ENCODE measurements around the gene TMEM94.

The TMEM94 gene

DNA sequence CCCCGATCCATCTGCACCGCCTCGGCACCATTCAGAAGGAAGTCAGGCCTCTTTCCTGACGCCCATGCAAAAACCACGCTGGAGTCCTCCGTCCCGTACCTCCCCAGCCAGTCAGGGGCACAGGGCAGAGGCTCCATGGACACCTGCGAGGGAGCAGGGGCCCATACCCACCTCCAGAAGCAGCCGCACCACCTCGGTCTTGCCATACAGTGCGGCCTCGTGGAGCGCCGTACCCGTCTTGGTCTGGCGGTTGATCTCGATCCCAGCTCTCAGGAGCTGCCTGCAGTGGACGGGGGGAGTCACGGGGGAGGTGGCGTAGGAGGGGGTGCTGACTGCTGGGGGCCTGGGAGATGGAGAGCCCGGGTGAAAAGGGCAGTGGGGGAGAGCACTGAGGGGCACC is 49.7 kb downstream of the TMEM94 start:
- TF ChIP-seq, protein P1, sequence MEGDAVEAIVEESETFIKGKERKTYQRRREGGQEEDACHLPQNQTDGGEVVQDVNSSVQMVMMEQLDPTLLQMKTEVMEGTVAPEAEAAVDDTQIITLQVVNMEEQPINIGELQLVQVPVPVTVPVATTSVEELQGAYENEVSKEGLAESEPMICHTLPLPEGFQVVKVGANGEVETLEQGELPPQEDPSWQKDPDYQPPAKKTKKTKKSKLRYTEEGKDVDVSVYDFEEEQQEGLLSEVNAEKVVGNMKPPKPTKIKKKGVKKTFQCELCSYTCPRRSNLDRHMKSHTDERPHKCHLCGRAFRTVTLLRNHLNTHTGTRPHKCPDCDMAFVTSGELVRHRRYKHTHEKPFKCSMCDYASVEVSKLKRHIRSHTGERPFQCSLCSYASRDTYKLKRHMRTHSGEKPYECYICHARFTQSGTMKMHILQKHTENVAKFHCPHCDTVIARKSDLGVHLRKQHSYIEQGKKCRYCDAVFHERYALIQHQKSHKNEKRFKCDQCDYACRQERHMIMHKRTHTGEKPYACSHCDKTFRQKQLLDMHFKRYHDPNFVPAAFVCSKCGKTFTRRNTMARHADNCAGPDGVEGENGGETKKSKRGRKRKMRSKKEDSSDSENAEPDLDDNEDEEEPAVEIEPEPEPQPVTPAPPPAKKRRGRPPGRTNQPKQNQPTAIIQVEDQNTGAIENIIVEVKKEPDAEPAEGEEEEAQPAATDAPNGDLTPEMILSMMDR (conservative IDR thresholded peaks at IDR 0.05), result no peak
- TF ChIP-seq ZFX (IDR thresholded peaks at IDR 0.05), result no peak
- no peak overlapping the region for H3K27ac ChIP-seq

DNA sequence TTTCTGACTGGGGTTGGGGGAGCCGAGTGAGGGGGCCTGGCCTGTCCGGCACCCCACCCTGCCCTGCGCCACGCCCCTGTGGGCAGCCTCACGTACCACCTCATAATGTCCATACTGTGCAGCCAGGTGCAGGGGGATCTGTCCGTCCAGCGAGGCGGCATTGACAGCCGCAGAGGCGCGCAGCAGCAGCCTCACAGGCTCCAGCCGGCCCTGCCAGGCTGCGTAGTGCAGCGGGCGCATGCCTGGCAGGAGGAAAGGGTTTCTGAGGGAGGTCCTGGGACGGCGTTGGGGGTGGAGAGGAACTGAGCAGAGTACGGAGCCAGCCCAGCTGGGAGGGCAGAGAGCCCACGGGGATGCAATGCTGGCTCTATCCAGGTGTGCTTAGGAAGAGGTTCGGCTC is 50.5 kb downstream of the TMEM94 start:
- TF ChIP-seq ZFX (IDR thresholded peaks at IDR 0.05), result no peak
- TF ChIP-seq, protein P1 (conservative IDR thresholded peaks at IDR 0.05), result no peak
- no peak overlapping the region for H3K27ac ChIP-seq

DNA sequence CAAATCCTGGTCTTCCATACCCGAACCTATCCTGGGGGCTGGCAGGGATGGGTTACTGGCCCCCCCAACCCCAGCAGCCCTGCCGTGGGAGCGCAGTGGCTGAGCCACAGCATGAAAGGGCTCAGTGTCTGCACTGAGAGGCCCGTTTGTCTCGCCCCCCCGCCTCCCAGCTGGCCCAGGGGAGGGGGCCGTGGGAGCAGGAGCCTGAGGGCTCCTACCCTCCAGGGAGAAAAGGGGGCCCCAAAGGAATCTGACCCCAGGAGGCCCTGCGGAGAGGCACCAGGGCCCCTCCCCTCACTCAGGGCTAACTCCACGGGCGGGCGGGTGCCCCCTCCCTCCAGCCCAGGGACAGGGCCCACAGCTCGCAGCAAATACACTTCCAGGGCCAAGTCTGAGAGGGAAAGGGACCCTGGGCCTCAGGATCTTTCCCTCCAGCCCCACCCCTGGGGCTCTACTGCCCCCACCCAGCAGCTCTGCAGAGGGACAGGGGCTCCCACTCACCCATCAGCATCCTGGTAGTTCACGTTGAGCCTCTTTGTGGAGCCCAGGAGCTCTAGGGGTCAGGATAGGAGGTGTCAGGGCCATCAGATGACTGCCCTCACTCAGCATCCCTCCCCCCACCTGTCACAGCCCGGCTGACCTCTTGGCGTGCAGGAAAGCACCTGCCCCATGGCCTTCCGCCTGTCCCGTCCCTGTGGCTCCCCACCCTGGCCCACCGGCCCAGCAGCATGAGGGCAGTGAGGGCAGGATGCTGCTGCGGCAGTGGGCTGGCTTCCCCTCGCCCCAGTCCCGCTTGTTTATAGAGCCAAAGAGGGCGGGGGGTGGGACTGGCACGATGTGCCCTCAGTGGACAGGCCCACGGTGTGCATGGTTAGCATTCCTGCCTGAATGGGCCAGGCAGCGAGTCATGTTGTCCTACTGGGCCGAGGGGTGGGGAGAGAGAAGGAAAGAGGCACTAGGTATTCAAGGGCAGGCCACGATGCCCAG is 51.6 kb downstream of the TMEM94 start:
- H3K27ac ChIP-seq, result no peak overlapping the region

DNA sequence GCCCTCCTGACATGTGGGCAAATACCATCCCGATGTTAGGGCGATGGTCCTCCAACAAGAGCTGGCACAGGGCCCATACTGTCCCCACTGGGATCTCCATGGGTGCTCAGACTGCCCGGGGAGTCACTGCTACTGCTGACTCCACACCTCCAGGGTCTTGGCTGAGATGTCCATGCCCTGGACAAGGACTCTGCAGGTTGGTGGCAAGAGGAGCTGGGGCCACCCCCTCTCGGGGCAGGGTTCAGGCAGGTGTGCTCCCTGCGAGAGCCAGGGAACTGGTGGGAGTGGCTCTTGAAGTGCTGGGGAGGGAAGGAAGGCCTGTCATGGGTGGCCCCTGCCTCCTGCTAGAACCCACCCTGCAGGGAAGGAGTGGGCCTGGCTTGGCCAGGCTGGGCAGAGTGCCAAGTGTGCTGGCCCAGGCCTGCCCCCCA is 52.5 kb downstream of the TMEM94 start:
- H3K27ac ChIP-seq, result no peak overlapping the region
- TF ChIP-seq, protein P1 (conservative IDR thresholded peaks at IDR 0.05), result no peak
- TF ChIP-seq ZFX (IDR thresholded peaks at IDR 0.05), result no peak

More for the DNA sequence above, 51.6 kb downstream of the TMEM94 start:
- no peak for TF ChIP-seq ZFX (IDR thresholded peaks at IDR 0.05)
- TF ChIP-seq, protein P1 (conservative IDR thresholded peaks at IDR 0.05), result no peak

DNA sequence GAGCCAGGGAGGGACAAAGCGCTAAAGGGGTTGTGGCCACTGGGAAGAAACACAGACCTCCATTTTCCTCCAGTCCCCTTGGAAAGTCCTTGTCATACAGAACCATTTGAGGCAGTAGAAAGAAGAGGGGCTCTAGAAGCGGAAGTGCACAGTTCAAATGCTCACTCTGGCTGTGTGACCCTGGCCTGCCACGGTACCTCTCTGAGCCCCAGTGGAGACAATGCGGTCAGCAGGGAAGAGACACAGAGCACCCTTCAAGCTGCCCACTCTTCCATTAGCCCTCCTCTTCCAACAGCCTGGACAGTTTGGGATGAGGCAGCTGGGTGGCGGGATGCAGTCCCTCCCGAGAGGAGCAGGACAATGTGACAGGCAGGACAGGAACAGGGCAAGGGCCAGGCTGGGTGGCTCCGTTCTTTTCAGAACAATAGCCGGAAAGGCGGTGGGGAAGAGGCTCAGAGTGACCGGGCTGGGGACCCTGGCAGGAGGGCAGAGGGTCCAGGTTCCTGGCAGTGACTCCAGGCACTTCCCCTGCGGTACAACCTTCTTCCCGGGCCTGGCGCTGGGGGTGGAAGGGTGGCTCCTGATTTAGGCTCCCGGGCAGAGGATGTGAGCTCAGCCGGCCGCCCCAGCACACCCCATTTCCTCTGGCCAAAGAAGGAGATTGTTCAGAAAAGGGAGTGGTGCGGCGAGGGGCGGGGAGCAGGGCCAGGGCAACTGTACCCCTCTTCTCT is 53.3 kb downstream of the TMEM94 start:
- H3K27ac ChIP-seq, result no peak overlapping the region
- TF ChIP-seq, protein P1 (conservative IDR thresholded peaks at IDR 0.05), result no peak
- TF ChIP-seq ZFX (IDR thresholded peaks at IDR 0.05), result no peak

DNA sequence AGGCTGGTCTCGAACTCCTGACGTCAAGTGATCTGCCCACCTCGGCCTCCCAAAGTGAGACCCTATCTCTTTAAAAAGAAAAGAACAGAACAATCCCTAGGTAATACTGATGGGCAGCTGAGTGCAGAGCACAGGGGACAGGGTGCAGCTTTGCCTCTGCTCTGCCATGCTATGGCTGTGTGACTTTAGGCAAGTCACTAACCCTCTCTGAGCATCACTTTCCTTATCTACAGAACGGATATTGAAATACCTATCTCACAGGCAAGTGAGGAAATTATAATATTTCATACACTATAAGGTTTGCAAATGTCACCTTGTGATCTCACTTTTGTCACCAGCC is 54.8 kb downstream of the TMEM94 start:
- TF ChIP-seq ZFX (IDR thresholded peaks at IDR 0.05), result no peak
- TF ChIP-seq, protein P1 (conservative IDR thresholded peaks at IDR 0.05), result no peak
- H3K27ac ChIP-seq, result no peak overlapping the region

All from C4-2B (cell line).